GM04503 (cell line): ENCODE measurements around the gene NBEA.
"Not testable (repeated sequence)": the region's sequence is repeated elsewhere in the genome, so short reads cannot be mapped to it uniquely, and the experiment has no call there.

Experiments used
- DNase-seq: peaks from one replicate; pipeline ENCODE4 v3.0.0-alpha.2; 2012; ENCODE audit warnings: low read depth

Gene NBEA

DNA sequence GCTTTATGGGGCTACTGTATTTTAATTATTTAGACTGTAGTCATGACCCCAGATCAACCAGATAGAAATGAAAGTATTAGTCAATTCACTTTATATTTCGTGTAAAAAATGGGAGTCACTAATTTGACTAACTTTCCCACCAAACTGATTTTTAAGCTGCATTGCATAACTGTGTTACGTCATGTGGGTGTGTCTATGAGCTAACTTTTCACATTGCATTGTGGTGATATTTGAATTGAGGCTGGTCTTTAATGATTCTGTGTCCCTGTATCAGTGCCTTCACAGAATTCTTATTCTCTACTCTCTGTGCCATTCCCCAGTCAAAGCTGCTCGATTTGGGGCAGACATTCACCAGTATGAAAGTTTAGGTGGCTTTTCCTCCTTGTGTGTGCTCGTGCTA is 707.1 kb downstream of the NBEA start:
- DNase-seq, result peak; percentile 21

DNA sequence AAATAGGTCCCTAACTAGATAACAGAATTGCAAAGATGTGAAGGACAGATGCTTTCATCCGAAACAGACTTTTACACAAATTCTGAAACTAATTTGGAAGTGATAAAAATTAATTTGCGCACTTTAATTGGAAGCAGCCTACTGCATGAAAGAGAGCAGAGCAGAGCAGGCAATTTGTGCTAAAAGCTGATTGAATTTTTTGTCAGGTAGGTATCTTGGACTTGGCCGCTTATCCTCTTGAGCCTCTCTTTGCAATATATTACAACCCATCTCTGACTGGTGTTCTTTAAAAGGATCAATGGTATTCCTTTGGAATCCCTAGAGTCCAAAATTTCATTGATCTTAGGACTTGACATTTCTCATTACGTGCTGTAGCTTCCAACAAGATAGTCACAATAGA is 717.7 kb downstream of the NBEA start:
- no peak for DNase-seq

DNA sequence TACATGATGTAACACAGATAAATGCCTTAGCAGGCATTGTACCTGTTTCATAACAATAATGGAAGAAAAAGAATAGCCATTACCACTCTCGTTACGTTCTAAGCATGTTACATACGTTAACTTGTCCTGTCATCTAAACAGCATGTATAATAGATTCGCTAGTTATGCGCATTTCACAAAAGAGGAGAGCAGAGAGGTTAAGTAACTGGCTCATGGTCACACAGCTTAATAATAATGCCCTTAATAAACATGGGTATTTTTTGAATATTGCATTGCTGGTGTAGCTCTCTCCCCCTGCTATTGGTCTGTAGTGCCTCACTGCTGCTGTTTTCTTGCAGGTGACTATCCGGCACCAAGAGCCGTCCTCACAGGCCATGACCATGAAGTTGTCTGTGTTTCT is 722.7 kb downstream of the NBEA start:
- no peak for DNase-seq

DNA sequence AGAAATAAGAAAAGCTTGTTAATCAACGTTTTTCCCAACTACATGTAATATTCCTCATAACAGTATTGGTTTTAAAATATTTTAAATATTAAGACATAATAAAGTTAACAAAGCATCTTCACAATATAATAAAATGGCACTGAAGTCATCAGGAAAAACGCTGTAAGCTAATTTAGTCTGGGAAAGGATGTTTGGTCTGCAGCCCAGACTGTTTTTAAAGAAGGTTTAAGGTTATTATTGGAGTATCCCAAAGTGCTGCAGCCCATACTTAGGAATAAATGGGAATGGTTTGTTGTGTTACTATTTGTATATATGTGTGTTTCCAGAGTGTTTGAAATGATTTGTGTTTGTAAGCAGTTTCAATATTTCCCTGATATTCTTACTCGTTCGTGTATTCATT is 727.3 kb downstream of the NBEA start:
- no peak for DNase-seq

DNA sequence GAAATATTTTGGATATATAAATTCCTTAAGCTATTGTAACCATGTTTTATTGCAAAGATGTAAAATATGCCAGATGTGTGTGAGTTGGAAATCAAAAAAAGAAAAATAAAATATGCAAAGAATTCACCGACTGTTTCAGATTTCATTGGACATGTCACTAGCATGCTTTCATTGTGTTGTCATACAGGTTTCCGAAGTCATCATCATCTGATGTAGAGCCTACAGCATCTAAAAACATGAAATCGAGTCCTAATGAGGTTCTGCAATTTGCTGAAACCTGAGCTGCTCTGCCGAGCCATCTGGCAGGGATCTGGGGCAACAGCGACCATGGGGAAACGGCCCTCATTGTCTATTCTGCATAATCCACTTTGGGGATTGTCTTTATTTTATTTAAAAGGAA is 730.5 kb downstream of the NBEA start:
- peak; percentile 47 for DNase-seq

DNA sequence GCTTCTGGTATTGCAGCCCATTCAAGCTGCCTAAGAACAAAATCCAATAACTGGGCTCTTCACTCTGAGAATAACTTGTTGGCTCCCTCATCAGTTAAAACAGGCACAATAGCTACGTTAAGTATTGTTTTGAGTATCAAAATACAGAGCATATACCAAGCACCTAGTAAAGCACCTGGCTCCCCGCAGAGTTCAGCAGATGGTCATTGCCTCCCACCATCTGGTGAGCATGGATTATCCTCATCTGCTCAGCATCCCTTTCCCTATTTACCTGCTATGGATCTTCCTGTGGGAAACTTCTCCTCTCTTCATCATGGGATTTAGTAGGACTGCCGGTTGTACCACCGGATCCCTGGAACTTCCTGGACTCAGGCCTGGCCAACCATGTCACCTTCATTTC is 733.6 kb downstream of the NBEA start:
- DNase-seq, result no peak

DNA sequence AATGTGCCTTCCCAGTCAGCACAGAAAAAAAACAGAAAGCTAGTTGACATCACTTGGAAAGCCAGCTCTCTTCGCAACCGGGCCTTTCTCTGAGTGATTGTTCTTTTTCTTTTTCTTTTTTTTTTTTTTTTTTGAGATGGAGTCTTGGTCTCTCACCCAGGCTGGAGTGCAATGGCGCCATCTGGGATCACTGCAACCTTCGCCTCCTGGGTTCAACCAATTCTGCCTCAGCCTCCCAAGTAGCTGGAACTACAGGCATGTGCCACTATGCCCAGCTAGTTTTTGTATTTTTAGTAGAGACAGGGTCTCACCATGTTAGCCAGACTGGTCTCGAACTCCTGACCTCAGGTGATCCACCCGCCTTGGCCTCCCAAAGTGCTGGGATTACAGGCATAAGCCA is 735.8 kb downstream of the NBEA start:
- not testable (repeated sequence) for DNase-seq

DNA sequence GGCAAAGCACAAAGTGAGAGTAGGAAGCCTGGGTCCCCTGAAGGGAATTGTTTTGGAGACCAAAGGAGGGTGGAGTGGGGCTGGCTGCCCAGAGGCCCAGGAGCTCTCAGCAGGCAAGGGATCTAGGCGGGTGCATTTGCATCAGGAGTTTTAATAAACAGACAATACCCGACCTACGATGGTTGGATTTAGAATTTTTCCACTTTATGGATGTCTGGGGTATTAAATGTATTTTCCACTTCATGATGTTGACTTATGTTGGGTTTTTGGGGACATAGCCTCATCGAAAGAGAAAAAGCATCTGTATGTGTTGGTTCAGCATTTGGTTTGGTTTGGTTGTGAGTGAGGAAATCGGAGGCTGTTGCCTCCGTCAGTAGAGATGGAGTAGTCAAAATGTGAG is 739.6 kb downstream of the NBEA start:
- DNase-seq, result no peak

DNA sequence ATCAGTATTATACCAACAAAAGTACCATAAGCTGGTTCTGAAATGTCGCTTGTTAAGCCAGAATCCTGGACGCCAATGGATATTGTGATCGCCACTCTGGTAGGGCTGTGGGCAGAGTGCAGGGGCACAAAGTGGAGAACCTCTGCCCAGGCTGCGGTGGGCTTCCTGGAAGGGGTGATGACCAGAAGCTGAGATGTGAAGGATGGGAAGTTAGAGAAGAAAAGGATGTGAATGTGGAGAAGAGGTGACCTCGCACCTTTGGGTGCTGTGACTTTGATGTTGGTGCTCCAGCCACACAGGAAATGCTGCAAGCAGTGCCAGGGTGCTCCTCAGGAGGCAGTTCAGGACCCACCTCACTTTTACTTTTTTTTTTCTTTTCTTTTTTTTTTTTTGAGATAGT is 742.4 kb downstream of the NBEA start:
- DNase-seq, result no peak

DNA sequence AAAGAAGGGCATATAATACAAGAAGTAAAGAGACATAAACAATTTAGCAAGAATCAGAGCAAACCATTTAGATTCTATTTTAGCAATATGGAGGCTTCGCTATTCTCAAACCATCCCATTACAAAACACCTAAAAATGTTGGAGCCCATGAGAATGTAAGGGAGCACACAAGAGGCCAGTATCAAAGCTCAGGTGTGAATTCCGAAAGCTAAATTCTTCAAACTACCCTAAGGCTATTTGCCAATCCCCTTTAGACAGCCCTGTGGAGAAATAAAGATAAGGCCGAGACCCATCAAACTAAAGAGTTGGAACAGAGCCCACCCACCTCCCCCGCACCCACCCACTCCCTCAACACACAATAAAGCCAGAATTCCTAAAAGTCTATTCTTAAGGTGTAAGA is 745.3 kb downstream of the NBEA start:
- no peak for DNase-seq

DNA sequence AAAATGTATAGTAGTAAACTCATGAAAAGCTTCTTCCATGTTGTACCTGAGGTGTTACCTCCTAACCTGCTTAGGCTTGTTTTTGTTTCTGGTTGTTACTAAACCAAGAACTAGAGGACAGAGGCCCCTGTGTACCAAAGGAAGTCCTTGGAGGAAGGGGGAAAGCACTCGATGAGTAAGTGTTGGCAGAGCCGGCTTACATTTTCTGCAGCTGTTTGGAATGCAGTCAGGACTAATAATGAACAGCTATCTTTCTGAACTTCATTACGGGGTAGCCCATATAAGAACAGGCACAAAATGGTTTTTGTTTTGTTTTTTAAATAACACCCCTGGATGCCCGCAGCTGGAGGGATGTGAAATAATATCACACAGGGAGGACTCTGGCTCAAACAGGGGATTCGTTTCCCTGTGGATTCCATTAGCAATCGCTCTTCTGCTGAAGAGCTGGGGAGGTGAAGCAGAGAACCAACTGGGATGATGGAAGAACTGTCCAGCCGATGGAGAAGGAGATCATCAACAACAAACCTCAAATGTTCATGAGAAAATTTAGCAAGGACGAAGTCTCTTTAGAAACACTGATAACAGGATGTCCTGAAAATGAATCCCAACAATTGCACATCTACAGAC is 748.6 kb downstream of the NBEA start:
- no peak for DNase-seq

DNA sequence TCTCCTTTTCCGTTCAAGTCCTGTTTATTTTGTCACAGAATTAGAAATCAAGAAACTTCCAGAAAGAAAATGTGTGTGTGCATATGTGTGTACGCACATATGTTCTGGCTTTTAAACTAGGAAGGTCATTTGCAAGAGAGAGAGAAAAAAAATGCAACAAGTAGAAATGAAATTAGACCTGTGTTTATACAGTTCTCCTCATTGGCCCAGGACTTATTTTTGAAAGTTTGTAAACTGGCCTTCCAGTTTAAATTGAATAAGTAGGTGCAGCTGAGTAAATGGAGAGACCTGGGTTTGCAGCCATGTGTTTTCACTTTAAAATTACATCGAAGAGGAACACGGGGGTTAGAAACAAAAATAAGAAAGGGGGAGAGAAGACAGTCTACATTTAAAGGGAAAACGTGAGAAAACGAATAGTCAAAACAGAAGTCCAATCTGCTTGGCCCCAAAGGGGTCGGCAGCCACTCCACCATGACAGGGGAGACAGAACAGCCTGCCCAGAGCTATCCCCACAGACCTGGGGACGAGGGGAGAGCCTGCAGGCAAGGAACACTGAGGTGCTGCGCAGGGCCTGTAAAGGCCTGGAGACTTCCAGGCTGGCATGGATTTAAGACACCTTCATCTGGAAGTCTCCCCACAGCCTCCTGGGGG is 751.2 kb downstream of the NBEA start:
- no peak for DNase-seq

DNA sequence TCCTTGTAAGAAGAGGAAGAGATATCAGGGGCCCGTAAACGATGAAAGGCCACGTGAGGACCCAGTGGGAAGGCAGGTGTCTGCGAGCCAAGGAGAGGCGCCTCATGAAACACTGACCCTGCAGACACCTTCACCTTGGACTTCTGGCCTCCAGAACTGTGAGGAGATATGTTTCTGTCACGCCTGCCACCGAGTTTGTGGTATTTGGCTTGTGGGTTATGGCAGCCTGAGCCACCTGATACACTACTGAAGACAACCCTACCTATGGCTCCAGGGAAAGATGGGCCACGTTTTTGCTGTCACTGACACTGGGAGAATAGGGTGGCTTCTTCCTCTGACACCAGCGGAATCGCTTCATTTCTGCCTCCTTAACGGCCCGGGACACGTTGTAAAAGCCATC is 752.0 kb downstream of the NBEA start:
- no peak for DNase-seq

DNA sequence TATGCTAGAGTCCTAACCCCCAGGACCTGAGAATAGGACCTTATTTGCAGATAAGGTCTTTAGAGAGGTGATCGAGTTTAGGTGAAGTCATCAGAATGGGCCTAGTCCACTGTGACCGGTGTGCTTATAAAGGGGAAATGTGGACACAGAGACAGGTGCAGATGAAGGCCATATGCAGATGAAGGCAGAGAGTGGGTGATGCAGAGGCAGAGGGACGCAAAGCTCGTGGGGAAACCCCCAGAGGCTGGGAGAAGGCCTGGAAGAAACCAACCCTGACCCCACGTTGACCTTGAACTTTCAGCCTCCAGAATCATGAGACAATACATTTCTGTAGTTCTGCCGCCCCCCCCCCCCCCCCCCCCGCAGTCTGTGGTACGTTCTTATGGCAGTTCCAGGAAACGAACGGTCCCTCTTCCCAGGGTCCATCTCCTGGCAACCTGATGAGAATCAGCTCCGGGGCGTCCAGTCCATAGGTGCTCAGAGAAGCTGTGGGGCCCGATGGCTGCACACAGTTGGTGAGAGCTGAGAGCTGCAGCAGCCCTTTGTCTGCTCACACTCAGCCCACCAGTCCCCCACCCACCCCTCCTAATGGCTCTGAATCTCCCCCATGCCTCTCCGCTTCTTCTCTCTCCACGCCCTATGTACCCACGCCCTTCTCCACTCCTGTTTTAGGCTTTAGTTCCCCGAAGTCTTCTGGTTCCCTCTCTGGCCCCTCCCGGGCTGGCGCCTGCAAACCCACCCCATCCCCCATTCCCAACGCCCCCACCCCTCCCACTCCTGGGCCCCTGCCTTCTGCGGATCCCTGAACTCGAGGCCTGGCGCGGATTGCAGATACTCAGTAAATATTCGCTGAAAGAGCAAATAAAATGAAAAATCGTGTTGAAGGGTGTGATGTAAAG is 752.7 kb downstream of the NBEA start:
- DNase-seq, result no peak

DNA sequence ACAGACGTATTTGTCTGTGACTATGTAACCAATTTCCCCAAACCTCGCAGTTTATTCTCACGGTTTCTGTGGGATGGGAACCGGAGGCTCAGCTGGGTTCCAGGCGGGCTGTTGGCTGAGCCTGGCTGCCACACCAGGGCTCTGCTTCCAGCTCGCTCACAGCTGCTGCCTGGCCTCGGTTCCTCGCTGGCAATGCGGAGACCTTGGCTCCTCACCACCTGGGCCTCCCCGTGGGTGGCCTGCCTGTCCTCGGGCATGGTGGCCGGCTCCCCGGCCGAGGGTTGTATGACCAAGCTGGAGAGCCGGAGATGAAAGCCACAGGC is 753.3 kb downstream of the NBEA start:
- no peak for DNase-seq

DNA sequence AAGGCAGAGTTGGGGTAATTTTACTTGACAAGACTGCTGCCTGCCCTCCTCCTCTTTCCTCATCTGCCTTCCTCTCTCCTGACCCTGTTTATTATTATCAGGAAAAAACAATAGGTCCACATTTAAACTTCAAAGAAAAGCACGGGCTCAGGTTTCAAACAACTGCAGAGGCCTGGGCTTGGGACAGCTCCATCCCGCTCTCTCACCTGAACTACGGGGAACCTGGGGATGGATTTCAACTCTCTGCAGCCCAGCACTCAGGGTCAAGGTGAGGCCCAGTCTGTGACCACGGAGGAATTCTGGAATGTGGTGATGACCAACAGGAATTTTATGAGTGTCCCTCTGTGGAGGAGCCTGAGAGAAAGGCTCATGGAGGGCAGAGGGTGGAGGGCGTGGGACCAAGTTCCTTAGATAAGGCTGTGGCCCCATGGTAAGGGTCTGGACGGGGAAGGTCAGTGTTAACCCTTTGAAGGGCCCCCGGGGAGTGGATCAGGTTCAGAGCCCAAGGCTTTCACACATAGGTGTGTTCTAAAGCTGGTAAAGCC is 755.2 kb downstream of the NBEA start:
- DNase-seq, result no peak

DNA sequence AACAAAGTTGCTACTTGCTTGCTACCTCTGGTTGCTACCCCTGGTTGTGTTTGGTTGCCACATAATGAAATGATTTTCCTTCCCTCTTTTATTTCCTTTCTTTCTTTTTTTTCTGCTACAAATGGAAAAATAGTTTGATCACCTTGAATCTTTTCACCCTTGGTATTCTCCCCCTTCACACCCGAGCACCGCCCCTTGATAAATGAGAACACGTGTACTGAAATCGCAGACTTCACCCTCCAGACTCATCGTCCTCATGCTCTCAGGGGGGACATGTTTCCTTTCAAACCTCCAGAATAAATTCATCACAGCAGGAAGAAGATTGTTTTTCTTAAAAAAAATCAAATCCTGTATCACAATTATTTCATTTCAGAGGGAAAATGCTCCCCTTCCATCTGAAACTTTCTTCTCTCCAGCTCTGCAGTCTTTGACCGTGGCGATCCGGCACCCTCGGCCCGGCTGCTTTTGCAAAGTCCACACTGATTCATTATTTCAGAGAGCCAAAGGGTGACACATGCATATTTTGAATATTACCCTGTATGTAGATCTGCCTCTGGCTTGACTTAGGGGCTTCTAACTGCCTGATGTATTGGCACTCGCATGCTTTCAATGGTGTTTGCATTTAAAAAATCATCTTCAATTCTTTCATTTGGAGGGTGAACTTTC is 757.0 kb downstream of the NBEA start:
- no peak for DNase-seq

DNA sequence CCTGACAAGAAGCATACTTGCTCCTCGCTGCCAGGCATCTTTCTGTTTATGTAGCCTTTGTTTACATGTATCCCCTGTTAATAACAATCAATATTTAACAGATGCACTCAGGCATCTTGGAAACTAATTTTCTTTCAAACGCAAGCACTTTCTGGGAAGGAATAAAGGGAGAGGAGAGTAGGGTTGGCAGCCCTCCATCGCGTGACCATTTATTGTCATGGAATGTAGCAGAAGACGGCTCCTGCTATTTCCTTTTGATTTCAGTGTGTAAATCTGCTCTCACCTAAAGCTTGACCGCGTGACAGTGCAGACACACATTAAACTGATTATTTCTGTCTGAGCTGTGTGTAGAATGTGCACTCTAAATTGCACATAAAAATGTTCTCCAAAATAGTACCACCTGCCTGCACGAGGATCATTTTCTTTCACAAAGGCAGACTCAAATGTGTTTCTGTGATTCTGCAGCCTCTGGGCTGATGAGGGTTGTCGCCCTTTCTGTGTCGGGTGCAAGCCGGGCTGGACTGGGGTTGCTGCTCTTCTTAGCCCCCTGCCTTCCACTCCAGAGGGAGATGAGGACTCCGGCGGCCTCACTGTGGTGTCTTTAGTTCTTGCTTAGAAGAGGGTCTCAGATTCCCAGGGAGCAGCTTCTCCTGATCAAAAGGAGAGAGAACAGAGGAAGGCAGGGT is 757.9 kb downstream of the NBEA start:
- DNase-seq, result no peak

DNA sequence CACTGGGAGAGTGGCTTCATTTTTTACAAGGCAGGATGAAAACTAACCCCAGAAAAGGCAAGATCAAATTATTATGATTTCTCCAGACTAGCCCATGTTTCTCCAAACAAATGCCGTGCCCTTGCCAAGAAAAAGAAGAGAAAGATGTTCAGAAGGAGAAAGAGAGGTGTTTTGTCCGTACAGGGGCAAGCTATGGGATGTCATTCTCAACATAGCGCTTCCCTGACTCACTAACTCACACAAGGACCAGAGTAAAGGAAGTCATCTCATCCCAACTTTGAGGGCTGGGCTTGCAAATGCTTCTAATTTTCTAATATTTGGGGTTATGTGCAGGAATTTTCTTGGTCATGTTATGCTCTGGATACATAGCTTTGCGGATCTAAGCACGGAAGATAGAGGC is 758.6 kb downstream of the NBEA start:
- no peak for DNase-seq

DNA sequence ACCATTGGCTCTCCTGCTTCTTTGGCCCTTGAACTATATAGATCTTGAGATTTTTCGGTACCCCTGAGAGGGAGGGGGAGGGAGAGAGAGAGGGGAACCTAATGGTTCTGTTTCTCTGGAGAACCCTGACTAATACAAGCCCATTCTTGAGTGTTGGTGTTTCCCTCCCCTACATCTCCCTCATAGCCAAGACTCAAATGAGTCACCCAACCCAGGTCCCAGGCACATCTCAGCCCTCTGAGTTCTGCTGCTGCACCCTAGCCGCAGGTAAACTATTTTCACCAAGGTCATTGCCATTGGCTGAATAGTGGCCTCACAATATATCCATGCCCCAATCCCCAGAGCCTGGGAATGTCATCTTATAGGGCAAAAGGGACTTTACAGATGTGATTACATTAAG is 760.2 kb downstream of the NBEA start:
- no peak for DNase-seq

DNA sequence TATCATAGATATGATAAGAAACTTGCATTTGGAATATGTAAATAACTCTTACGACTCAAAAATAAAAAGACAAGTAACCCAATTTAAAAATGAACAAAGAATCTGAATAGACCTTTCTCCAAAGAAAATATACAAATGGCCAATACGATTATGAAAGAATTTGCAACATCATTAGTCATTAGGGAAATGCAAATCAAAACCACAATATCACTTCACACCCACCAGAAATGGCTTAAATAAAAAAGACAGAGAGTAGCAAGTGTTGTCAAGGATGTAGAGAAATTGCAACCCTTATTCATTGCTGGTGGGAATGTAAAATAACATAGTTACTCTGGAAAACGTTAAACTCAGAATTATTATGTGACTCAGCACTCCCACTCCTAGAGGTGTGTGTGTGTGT is 761.0 kb downstream of the NBEA start:
- DNase-seq, result no peak

DNA sequence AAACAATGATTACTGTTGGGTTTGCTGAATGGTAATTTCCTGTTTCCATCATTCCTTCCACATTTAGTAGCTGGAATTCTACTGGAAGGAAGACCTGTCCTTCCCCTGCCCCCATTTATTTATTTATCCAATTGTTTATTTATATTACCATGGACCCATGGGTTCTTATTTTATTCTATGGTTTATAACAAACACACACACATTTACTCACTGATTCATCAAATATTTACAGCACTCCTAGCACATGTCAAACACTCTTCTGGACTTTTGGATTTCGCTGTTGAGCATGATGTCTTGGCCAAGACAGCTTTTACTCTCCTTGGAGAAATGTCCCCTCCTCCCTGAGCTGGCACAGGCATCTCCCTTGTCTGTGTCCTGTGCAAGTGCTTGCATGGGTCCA is 762.3 kb downstream of the NBEA start:
- DNase-seq, result no peak
